Adipocyte (in vitro differentiated cells): Measurements from ENCODE around the gene TSPAN18.
A peak's percentile ranks its signal among the peaks of the same experiment; 100 is the strongest.

ENCODE experiments used
- DNase-seq: peaks from one replicate; pipeline ENCODE4 v3.0.0-alpha.2; 2015; ENCODE audit warnings: low read depth
- H3K27me3 ChIP-seq: replicated peaks from 2 replicates; pipeline ENCODE4 v1.7.0; 2013; ENCODE audit warnings: mild to moderate bottlenecking, low read length, moderate library complexity; ENCODE audit not compliant: control insufficient read depth, insufficient read depth
- H3K36me3 ChIP-seq: 2 replicates; pipeline ENCODE4 v1.7.0; 2013; ENCODE audit warnings: low read length, mild to moderate bottlenecking, moderate library complexity; ENCODE audit not compliant: control insufficient read depth, insufficient read depth, severe bottlenecking
- H3K4me1 ChIP-seq: 2 replicates; pipeline ENCODE4 v1.7.0; 2013; ENCODE audit warnings: mild to moderate bottlenecking, low read length, moderate library complexity; ENCODE audit not compliant: control insufficient read depth, insufficient read depth
- H3K4me3 ChIP-seq: 2 replicates; pipeline ENCODE4 v1.7.0; 2013; ENCODE audit warnings: mild to moderate bottlenecking, low read length, moderate library complexity
- H3K9ac ChIP-seq: 2 replicates; pipeline ENCODE4 v1.7.0; 2013; ENCODE audit warnings: mild to moderate bottlenecking, low read length, moderate library complexity
- H3K9me3 ChIP-seq: 2 replicates; pipeline ENCODE4 v1.7.0; 2013; ENCODE audit warnings: mild to moderate bottlenecking, low read length, moderate library complexity; ENCODE audit not compliant: control insufficient read depth

Gene TSPAN18

GRCh38 chr11:44878711-44879110, 151.9 kb downstream of the TSPAN18 start:
- Histone ChIP-seq H3K9ac (no peak overlapping the region), H3K27me3 (peaks cover 66% of the 10 kb centered on the region), H3K4me3 (no peak overlapping the region), H3K4me1 (no peaks in the 10 kb centered on the region), H3K36me3 (no peaks in the 10 kb centered on the region), H3K9me3 (no peaks in the 10 kb centered on the region)
- no peak for DNase-seq

DNA sequence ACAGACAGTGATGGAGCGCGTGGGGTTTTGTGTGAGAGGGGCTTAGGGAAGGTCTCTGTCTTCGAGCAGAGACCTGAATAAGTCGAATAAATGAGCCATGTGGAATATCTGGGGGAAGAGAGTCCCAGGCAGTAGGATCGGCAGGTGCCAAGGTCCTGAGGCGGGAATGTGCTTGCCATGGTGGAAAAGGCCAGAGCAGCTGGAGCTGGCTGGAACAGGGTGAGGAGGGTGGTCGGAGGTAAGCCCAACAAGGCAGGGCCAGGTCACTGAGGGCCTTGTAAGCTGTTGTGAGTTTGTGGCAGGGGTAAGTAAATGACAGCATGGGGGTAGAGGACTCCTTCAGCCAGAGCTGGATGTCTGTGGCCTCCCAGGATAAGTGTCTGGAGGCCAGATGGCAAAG, 152.7 kb downstream of the TSPAN18 start:
- peaks cover 60% of the 10 kb centered on the region for H3K27me3 ChIP-seq
- no peaks in the 10 kb centered on the region for H3K4me1 ChIP-seq
- no peak for DNase-seq
- H3K4me3 ChIP-seq: no peak overlapping the region
- H3K36me3 ChIP-seq: no peaks in the 10 kb centered on the region
- H3K9me3 ChIP-seq: no peaks in the 10 kb centered on the region
- no peak overlapping the region for H3K9ac ChIP-seq

DNA sequence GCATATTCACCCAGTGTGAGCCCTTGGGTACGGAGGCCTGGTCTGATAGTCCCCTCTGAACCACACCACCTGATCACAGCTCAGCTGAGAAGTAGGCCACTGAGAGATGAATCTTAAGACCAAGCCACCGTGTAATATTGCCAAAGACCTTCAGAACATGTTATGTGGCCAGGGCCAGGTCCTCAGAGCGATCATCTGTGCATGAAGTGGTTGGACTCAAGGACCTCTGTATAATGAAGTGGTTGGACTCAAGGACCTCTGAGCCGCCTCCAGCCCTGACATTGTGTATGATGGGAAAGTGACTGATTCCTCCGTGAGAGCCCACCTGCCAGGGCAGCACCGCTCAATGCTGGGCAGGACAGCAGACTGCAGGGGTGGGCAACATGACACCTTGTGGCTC, 153.7 kb downstream of the TSPAN18 start:
- Histone ChIP-seq H3K4me1 (no peaks in the 10 kb centered on the region), H3K9ac (no peak overlapping the region), H3K36me3 (no peaks in the 10 kb centered on the region), H3K4me3 (no peak overlapping the region), H3K9me3 (no peaks in the 10 kb centered on the region), H3K27me3 (peaks cover 60% of the 10 kb centered on the region)
- DNase-seq: no peak

DNA sequence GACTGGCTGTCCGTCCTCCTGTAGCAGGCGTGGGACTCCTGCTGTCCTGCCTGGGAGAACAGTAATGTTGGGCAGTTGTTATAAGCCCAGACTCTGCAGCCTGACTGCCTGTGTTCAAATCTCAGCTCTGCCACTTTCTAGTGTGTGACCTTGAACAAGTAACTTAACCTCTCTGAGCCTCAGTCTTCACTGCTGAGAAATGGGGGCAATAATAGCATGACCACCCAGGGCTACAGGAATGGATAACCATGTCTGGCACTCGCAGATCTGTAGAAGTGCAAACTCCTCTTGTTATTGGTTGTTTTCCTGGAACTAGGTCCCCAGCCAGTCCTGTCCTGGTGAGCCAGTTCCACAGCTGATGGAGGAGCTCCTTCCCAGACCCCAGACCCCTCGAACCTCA, 154.2 kb downstream of the TSPAN18 start:
- Histone ChIP-seq H3K27me3 (peaks cover 60% of the 10 kb centered on the region), H3K4me3 (no peak overlapping the region), H3K36me3 (no peaks in the 10 kb centered on the region), H3K4me1 (no peaks in the 10 kb centered on the region), H3K9ac (no peak overlapping the region), H3K9me3 (no peaks in the 10 kb centered on the region)
- no peak for DNase-seq

- H3K9me3 ChIP-seq: no peaks in the 10 kb centered on the region
- H3K27me3 ChIP-seq: peaks cover 45% of the 10 kb centered on the region
- no peak overlapping the region for H3K9ac ChIP-seq
- H3K4me1 ChIP-seq: peaks cover 15% of the 10 kb centered on the region
- DNase-seq: no peak
- H3K36me3 ChIP-seq: no peaks in the 10 kb centered on the region
- no peak overlapping the region for H3K4me3 ChIP-seq
Measured at GRCh38 chr11:44883277-44883676, 156.5 kb downstream of the TSPAN18 start.

GRCh38 chr11:44884056-44884455, 157.3 kb downstream of the TSPAN18 start:
- Histone ChIP-seq H3K9me3 (no peaks in the 10 kb centered on the region), H3K36me3 (no peaks in the 10 kb centered on the region), H3K4me1 (peaks cover 15% of the 10 kb centered on the region), H3K9ac (no peak overlapping the region), H3K27me3 (peaks cover 37% of the 10 kb centered on the region), H3K4me3 (no peak overlapping the region)
- DNase-seq: no peak

- no peak overlapping the region for H3K4me3 ChIP-seq
- peaks cover 26% of the 10 kb centered on the region for H3K27me3 ChIP-seq
- DNase-seq: no peak
- H3K4me1 ChIP-seq: peaks cover 15% of the 10 kb centered on the region
- no peaks in the 10 kb centered on the region for H3K36me3 ChIP-seq
- H3K9me3 ChIP-seq: no peaks in the 10 kb centered on the region
- H3K9ac ChIP-seq: no peak overlapping the region
Measured at GRCh38 chr11:44885065-44885810, 158.5 kb downstream of the TSPAN18 start.

GRCh38 chr11:44885919-44886789, 159.4 kb downstream of the TSPAN18 start:
- Histone ChIP-seq H3K9ac (no peak overlapping the region), H3K27me3 (peaks cover 19% of the 10 kb centered on the region), H3K4me1 (peaks cover 15% of the 10 kb centered on the region)

GRCh38 chr11:44886790-44887140, 160.0 kb downstream of the TSPAN18 start:
- peak; percentile 62 for DNase-seq
- peaks cover 15% of the 10 kb centered on the region for H3K4me1 ChIP-seq
- H3K36me3 ChIP-seq: no peaks in the 10 kb centered on the region
- H3K9me3 ChIP-seq: no peaks in the 10 kb centered on the region
- no peak overlapping the region for H3K4me3 ChIP-seq
- H3K9ac ChIP-seq: no peak overlapping the region
- H3K27me3 ChIP-seq: peaks cover 15% of the 10 kb centered on the region

More at GRCh38 chr11:44885919-44886789, 159.4 kb downstream of the TSPAN18 start:
- no peaks in the 10 kb centered on the region for H3K36me3 ChIP-seq
- H3K9me3 ChIP-seq: no peaks in the 10 kb centered on the region
- no peak for DNase-seq
- no peak overlapping the region for H3K4me3 ChIP-seq

DNA sequence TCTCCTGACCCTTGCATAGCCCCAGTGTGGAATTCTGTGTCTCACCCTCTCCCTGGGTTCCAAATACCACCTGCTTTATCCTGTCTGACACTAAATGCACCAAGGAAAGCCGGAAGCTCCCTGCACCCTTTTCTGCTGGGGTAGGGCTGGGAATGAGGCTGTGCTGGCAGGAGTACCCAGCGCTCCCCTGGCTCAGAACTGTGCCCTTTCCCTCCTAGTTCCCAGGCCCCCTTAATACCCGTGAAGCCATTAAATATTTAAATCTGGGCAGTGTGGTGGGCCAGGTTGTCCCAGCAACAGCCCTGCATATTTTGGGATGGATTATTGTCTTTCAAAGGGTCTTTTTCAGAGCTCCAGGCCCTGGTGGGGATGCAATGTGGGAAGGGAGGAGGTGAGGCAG, 160.9 kb downstream of the TSPAN18 start:
- Histone ChIP-seq H3K27me3 (peaks cover 13% of the 10 kb centered on the region), H3K36me3 (no peaks in the 10 kb centered on the region), H3K9ac (no peak overlapping the region), H3K4me1 (peaks cover 15% of the 10 kb centered on the region), H3K4me3 (no peak overlapping the region), H3K9me3 (no peaks in the 10 kb centered on the region)
- DNase-seq: no peak

GRCh38 chr11:44889266-44889665, 162.5 kb downstream of the TSPAN18 start:
- H3K4me1 ChIP-seq: peaks cover 15% of the 10 kb centered on the region
- peak; percentile 29 for DNase-seq
- H3K4me3 ChIP-seq: no peak overlapping the region
- H3K36me3 ChIP-seq: no peaks in the 10 kb centered on the region
- no peaks in the 10 kb centered on the region for H3K9me3 ChIP-seq
- peaks cover 16% of the 10 kb centered on the region for H3K27me3 ChIP-seq
- no peak overlapping the region for H3K9ac ChIP-seq
